C4-2B (cell line): ENCODE results near the gene DNAAF5.

ENCODE experiments used
- CTCF ChIP-seq: fragments of 450-650 bp; conservative IDR thresholded peaks from 2 replicates; pipeline ENCODE4 v1.5.1; 2017; ENCODE audit warnings: mild to moderate bottlenecking
- ZFX ChIP-seq: fragments of 450-650 bp; IDR thresholded peaks from 2 replicates; pipeline ENCODE4 v1.6.1; 2017

GRCh38 chr7:835485-836401 lies 109.2 kb downstream of the DNAAF5 start:
- TF ChIP-seq CTCF = no peak
- TF ChIP-seq ZFX = no peak
